ENCODE measurements around the gene SYNE1. TPM values are rescaled to one million over a fixed set of nuclear protein-coding genes. Genes with fewer than 3 reads are reported as not detected.
"Not testable (repeated sequence)": the region's sequence is repeated elsewhere in the genome, so short reads cannot be mapped to it uniquely, and the experiment has no call there.

SYNE1 gene
- total RNA-seq, 1 donor from 2014 or later: 26.6 TPM

DNA sequence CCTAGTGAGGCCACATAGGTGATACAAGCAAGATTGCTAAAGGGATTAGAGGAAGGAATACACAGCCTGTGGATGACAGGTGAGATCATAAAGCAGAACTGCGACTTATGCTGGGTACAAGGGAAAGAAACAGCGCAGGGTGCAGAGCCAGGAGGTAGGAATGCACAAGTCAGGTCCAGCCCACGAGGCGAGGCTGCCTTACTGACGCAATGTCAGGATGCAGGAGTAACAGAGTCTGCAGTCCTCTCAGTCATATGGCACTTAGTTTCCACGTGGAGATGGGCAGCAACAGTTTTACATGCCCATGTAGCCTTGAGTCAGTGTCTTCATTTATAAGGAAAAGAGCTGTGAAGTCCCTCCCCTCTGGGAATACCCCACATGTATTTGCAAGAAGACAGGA, 210.9 kb downstream of the SYNE1 start:
- no peak overlapping the region for H3K4me3 Mint-ChIP-seq
- no peak for DNase-seq (ENCODE audit: extremely low spot score, unreplicated experiment)
- peaks cover 4% of the 10 kb centered on the region for H3K27me3 Mint-ChIP-seq
- TF ChIP-seq, protein P1, sequence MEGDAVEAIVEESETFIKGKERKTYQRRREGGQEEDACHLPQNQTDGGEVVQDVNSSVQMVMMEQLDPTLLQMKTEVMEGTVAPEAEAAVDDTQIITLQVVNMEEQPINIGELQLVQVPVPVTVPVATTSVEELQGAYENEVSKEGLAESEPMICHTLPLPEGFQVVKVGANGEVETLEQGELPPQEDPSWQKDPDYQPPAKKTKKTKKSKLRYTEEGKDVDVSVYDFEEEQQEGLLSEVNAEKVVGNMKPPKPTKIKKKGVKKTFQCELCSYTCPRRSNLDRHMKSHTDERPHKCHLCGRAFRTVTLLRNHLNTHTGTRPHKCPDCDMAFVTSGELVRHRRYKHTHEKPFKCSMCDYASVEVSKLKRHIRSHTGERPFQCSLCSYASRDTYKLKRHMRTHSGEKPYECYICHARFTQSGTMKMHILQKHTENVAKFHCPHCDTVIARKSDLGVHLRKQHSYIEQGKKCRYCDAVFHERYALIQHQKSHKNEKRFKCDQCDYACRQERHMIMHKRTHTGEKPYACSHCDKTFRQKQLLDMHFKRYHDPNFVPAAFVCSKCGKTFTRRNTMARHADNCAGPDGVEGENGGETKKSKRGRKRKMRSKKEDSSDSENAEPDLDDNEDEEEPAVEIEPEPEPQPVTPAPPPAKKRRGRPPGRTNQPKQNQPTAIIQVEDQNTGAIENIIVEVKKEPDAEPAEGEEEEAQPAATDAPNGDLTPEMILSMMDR (conservative IDR thresholded peaks at IDR 0.05): no peak
- H3K9me3 Mint-ChIP-seq: no peaks in the 10 kb centered on the region
- H3K36me3 Mint-ChIP-seq: no peaks in the 10 kb centered on the region
- no peaks in the 10 kb centered on the region for H3K4me1 Mint-ChIP-seq (ENCODE audit: unreplicated experiment)
- H3K27ac Mint-ChIP-seq: no peak overlapping the region

DNA sequence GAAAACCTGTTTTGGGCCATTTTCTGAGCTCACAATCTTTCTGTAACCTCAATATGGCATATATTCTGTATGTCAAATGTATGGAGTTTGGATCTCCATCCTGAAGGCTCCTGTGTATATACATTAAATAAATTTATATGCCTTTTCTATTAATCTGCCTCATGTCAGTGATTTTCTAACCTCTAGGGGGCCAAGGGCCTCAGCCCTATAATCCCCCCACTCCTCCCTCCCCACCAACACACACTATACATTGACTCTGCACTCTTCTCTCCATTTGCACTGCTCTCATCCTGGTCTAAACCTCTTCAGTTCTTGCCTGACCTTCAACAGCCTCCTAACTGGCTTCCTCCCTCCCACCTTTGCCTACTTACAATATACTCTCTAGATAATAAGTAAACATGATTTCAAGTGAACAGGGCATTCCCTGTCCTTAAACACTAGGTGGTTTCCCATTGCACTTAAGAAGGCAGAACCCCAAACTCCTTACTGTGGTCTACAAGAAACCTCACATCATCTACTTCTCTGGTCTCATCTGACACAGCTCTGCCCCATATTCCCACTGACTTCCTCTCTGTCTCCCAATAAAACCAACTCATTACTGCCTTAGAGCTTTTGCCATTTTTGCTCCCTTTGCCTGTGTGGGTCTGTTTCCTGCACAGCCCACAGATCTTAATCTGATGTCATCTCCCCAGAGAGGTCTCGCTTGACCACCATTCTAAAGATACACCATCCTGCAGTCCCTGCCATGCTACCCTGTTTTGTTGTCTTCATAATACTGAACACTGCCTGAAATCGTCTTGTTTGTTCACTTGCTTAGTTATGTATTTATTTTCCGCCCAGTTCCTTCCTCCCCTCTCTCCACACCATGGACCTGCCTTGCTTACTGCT, 213.7 kb downstream of the SYNE1 start:
- no peak for DNase-seq (ENCODE audit: extremely low spot score, unreplicated experiment)
- Mint-ChIP-seq H3K27me3 (no peaks in the 10 kb centered on the region), H3K9me3 (no peaks in the 10 kb centered on the region), H3K4me3 (no peak overlapping the region), H3K27ac (no peak overlapping the region), H3K4me1 (ENCODE audit: unreplicated experiment) (no peaks in the 10 kb centered on the region), H3K36me3 (no peaks in the 10 kb centered on the region)
- TF ChIP-seq, protein P1 (conservative IDR thresholded peaks at IDR 0.05): no peak

DNA sequence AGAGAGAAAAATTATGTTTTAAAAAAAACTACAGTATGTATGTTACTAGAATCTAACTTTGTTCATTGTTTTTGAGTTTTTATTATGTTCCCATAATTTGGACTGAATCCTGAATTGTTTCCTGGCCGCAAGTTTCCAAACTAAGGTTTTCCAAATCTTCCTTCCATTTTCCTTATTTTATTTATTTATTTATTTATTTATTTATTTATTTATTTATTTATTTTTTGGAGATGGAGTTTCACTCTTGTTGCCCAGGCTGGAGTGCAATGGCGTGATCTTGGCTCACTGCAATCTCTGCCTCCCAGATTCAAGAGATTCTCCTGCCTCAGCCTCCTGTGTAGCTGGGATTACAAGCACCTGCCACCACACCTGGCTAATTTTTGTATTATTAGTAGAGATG, 215.7 kb downstream of the SYNE1 start:
- H3K27ac Mint-ChIP-seq; H3K4me3 Mint-ChIP-seq; DNase-seq (ENCODE audit: extremely low spot score, unreplicated experiment); H3K36me3 Mint-ChIP-seq; H3K9me3 Mint-ChIP-seq; H3K4me1 Mint-ChIP-seq (ENCODE audit: unreplicated experiment); H3K27me3 Mint-ChIP-seq: not testable (repeated sequence)

DNA sequence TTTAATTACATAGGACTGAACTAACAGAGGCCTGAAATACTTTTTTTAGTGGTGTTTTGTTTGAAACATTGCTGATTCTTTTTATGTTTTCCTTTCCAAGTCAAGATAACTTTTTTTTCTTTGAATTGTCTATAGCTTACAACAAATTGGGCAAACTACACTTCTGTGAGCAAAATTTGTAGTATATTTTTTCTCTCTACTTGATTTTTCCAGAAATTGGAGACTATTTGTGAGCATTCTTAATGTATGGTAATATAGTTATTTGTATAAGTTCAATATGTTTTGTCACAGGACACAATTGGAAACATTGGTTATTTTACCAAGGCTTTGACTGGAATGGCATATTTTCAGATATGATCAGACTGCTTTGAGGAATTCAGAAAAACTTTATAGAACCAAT, 216.5 kb downstream of the SYNE1 start:
- DNase-seq (ENCODE audit: extremely low spot score, unreplicated experiment): no peak
- Mint-ChIP-seq H3K27ac (no peak overlapping the region), H3K9me3 (no peaks in the 10 kb centered on the region), H3K36me3 (no peaks in the 10 kb centered on the region), H3K27me3 (no peaks in the 10 kb centered on the region), H3K4me3 (no peak overlapping the region), H3K4me1 (ENCODE audit: unreplicated experiment) (no peaks in the 10 kb centered on the region)
- TF ChIP-seq, protein P1 (conservative IDR thresholded peaks at IDR 0.05): no peak

DNA sequence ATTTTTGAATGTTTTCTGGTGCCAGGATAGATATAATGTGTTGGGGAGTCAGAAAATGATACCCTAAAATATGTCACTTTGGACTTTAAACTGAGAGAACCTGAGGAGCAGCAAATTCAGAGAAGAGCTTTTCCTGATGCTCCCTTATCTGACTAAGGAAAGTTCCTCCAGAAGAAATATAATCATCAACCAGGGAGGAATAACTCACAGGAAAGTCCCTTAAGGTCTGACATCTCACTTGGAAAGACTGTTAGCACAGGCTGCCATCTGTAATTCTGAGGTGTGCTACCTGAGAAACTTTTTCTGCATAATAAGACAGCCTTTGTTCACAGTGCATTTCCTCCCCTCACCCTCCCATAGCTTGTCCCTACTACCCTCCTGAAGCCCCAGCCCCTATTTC, 218.6 kb downstream of the SYNE1 start:
- no peak overlapping the region for H3K4me3 Mint-ChIP-seq
- no peaks in the 10 kb centered on the region for H3K9me3 Mint-ChIP-seq
- H3K27me3 Mint-ChIP-seq: no peaks in the 10 kb centered on the region
- no peak overlapping the region for H3K27ac Mint-ChIP-seq
- TF ChIP-seq, protein P1 (conservative IDR thresholded peaks at IDR 0.05): no peak
- no peaks in the 10 kb centered on the region for H3K4me1 Mint-ChIP-seq (ENCODE audit: unreplicated experiment)
- no peaks in the 10 kb centered on the region for H3K36me3 Mint-ChIP-seq
- no peak for DNase-seq (ENCODE audit: extremely low spot score, unreplicated experiment)

DNA sequence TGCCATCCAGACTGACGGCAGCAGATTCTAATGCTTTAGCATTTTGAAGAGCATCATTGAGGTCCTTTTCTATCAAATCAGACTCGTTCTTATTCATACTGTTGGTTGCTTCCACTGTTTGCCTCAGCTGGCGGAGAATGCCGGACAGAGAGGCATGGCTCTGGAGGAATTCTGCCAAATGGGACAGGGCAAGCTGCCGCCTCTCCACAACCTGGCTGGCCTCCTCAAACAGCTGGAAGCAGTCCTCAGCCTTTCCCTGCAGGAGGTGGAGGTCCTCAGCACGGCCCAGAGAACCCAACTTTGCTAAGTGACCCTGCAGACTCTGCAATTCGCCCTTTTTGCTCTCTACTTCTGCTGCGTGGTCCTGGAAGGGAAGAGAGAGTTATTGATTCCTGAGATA, 220.5 kb downstream of the SYNE1 start:
- H3K36me3 Mint-ChIP-seq: no peaks in the 10 kb centered on the region
- H3K27me3 Mint-ChIP-seq: no peaks in the 10 kb centered on the region
- H3K4me3 Mint-ChIP-seq: no peak overlapping the region
- H3K4me1 Mint-ChIP-seq (ENCODE audit: unreplicated experiment): no peaks in the 10 kb centered on the region
- DNase-seq (ENCODE audit: extremely low spot score, unreplicated experiment): no peak
- TF ChIP-seq, protein P1 (conservative IDR thresholded peaks at IDR 0.05): no peak
- H3K9me3 Mint-ChIP-seq: no peaks in the 10 kb centered on the region
- no peak overlapping the region for H3K27ac Mint-ChIP-seq

All from type B pancreatic cell (in vitro differentiated cells).